ENCODE results near the gene MPIG6B. TPM values are rescaled to one million over a fixed set of nuclear protein-coding genes. Genes with fewer than 3 reads are reported as not detected.
A peak's percentile ranks its signal among the peaks of the same experiment; 100 is the strongest.

Gene MPIG6B
- total RNA-seq, 1 experiment from 2014 or later, result not detected

- Mint-ChIP-seq H3K4me3 (ENCODE audit: unreplicated experiment) (peak overlapping the region; percentile 95), H3K4me1 (ENCODE audit: insufficient read depth, unreplicated experiment) (peaks cover 5% of the 10 kb centered on the region), H3K27me3 (ENCODE audit: insufficient read depth, unreplicated experiment) (no peaks in the 10 kb centered on the region), H3K9me3 (ENCODE audit: unreplicated experiment) (no peaks in the 10 kb centered on the region), H3K36me3 (ENCODE audit: insufficient read depth, unreplicated experiment) (peaks cover 28% of the 10 kb centered on the region), H3K27ac (ENCODE audit: low read depth, unreplicated experiment) (peak overlapping the region; percentile 89)
- intact Hi-C loops (cut with micrococcal nuclease), result loop anchor here (2.0 kb wide), 1 partner anchor 37 kb away; no protein-coding TSS in a partner anchor
- no peak for DNase-seq (ENCODE audit: unreplicated experiment)
- no TSS peak for BruUV-seq (replicated peaks)
- TF ChIP-seq CTCF (IDR thresholded peaks at IDR 0.05; ENCODE audit: unreplicated experiment), result no peak
- POLR2A ChIA-PET, result interaction anchor here (0.6 to 3.4 kb wide), 21 partner anchors 8 to 270 kb away, joined by 3 to 29 read pairs (median 7); partner anchors contain the start of genes C6orf47, CLIC1, CSNK2B and DXO
- CTCF ChIA-PET, result interaction anchor here (0.9 to 1.2 kb wide), 2 partner anchors 11 to 125 kb away, joined by 3 read pairs; no protein-coding TSS in a partner anchor
Measured at GRCh38 chr6:31701666-31702404, 21.3 kb upstream of the MPIG6B start.

- no TSS peak for BruUV-seq (replicated peaks)
- intact Hi-C loops (cut with micrococcal nuclease), result loop anchor here (2.0 kb wide), 1 partner anchor 36 kb away; no protein-coding TSS in a partner anchor
Measured at GRCh38 chr6:31702405-31702818, 20.8 kb upstream of the MPIG6B start.

GRCh38 chr6:31702819-31703716, 20.1 kb upstream of the MPIG6B start, which contains the start of gene ABHD16A:
TSS of gene ABHD16A (minus strand) at chr6:31703324. CDS start at chr6:31703281, 43 bp downstream.
- H3K9me3 Mint-ChIP-seq (ENCODE audit: unreplicated experiment), result no peaks in the 10 kb centered on the region
- H3K4me1 Mint-ChIP-seq (ENCODE audit: insufficient read depth, unreplicated experiment), result peaks cover 5% of the 10 kb centered on the region
- ChIA-PET CTCF (interaction anchor here (0.6 to 1.4 kb wide), 7 partner anchors 13 to 128 kb away, joined by 3 read pairs; partner anchors contain the start of gene C6orf47), POLR2A (interaction anchor here (0.6 to 3.4 kb wide), 44 partner anchors 9 to 1550 kb away, joined by 3 to 29 read pairs (median 5); partner anchors contain the start of genes BAG6, C6orf47, CLIC1 and CSNK2B)
- peak within 1 kb of the TSS; percentile 89 for H3K27ac Mint-ChIP-seq (ENCODE audit: low read depth, unreplicated experiment)
- peak within 1 kb of the TSS; percentile 95 for H3K4me3 Mint-ChIP-seq (ENCODE audit: unreplicated experiment)
- TSS peak; percentile 39 for BruUV-seq (replicated peaks)
- no peak for TF ChIP-seq CTCF (IDR thresholded peaks at IDR 0.05; ENCODE audit: unreplicated experiment)
- no peaks in the 10 kb centered on the region for H3K27me3 Mint-ChIP-seq (ENCODE audit: insufficient read depth, unreplicated experiment)
- intact Hi-C loops (cut with micrococcal nuclease), result loop anchor here (1.0 to 2.0 kb wide), 2 partner anchors 26 to 36 kb away; partner anchors contain the start of gene DDAH2
- H3K36me3 Mint-ChIP-seq (ENCODE audit: insufficient read depth, unreplicated experiment), result peaks cover 24% of the 10 kb centered on the region
- DNase-seq (ENCODE audit: unreplicated experiment), result peak; percentile 98

More at GRCh38 chr6:31702405-31702818, 20.8 kb upstream of the MPIG6B start:
- H3K9me3 Mint-ChIP-seq (ENCODE audit: unreplicated experiment), result no peaks in the 10 kb centered on the region
- peak; percentile 15 for DNase-seq (ENCODE audit: unreplicated experiment)
- ChIA-PET CTCF (interaction anchor here (0.8 to 1.2 kb wide), 3 partner anchors 12 to 124 kb away, joined by 3 read pairs; partner anchors contain the start of gene C6orf47), POLR2A (interaction anchor here (0.6 to 3.4 kb wide), 27 partner anchors 9 to 270 kb away, joined by 3 to 29 read pairs (median 6); partner anchors contain the start of genes BAG6, C6orf47, CLIC1 and CSNK2B)
- peaks cover 5% of the 10 kb centered on the region for H3K4me1 Mint-ChIP-seq (ENCODE audit: insufficient read depth, unreplicated experiment)
- H3K27ac Mint-ChIP-seq (ENCODE audit: low read depth, unreplicated experiment), result peak overlapping the region; percentile 89
- H3K4me3 Mint-ChIP-seq (ENCODE audit: unreplicated experiment), result peak overlapping the region; percentile 95
- no peak for TF ChIP-seq CTCF (IDR thresholded peaks at IDR 0.05; ENCODE audit: unreplicated experiment)
- H3K36me3 Mint-ChIP-seq (ENCODE audit: insufficient read depth, unreplicated experiment), result peaks cover 24% of the 10 kb centered on the region
- no peaks in the 10 kb centered on the region for H3K27me3 Mint-ChIP-seq (ENCODE audit: insufficient read depth, unreplicated experiment)
